ENCODE results near the gene TBX6.

DNA sequence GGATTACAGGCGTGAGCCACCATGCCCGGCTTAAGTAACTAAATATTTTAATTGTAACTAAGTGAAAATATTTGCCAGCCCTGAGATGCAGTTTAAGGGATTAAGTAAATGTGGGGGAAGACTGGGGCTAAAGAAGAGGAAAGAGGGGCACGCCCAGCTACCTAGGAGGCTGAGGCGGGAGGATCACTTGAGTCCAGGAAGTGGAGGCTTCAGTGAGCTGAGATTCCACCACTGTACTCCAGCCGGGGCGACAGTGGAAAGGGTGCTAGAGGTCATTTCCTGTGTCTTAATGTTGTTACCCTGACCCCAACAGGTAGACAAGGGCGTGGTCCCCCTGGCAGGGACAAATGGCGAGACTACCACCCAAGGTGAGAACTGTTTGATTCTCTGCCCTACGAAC, 23.4 kb downstream of the TBX6 start:
- TF ChIP-seq, protein P1, sequence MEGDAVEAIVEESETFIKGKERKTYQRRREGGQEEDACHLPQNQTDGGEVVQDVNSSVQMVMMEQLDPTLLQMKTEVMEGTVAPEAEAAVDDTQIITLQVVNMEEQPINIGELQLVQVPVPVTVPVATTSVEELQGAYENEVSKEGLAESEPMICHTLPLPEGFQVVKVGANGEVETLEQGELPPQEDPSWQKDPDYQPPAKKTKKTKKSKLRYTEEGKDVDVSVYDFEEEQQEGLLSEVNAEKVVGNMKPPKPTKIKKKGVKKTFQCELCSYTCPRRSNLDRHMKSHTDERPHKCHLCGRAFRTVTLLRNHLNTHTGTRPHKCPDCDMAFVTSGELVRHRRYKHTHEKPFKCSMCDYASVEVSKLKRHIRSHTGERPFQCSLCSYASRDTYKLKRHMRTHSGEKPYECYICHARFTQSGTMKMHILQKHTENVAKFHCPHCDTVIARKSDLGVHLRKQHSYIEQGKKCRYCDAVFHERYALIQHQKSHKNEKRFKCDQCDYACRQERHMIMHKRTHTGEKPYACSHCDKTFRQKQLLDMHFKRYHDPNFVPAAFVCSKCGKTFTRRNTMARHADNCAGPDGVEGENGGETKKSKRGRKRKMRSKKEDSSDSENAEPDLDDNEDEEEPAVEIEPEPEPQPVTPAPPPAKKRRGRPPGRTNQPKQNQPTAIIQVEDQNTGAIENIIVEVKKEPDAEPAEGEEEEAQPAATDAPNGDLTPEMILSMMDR (IDR thresholded peaks at IDR 0.05 in 2 of 3, conservative IDR thresholded peaks at IDR 0.05 in 1 of 3; ENCODE audit: borderline replicate concordance in 1 of 3, insufficient read depth in 1 of 3, low read depth in 2 of 3, low read length in 2 of 3): no peak
- no peak for TF ChIP-seq EZH2phosphoT487 (IDR thresholded peaks at IDR 0.05; ENCODE audit: borderline replicate concordance)
- no peak for TF ChIP-seq POLR2A (IDR thresholded peaks at IDR 0.05; ENCODE audit: borderline replicate concordance, extremely low read depth, insufficient read depth, insufficient read length)
- no peak for TF ChIP-seq CEBPB (IDR thresholded peaks at IDR 0.05; ENCODE audit: low read depth)

Data from HCT116 (cell line).